ENCODE measurements around the gene MPL.

Gene MPL

DNA sequence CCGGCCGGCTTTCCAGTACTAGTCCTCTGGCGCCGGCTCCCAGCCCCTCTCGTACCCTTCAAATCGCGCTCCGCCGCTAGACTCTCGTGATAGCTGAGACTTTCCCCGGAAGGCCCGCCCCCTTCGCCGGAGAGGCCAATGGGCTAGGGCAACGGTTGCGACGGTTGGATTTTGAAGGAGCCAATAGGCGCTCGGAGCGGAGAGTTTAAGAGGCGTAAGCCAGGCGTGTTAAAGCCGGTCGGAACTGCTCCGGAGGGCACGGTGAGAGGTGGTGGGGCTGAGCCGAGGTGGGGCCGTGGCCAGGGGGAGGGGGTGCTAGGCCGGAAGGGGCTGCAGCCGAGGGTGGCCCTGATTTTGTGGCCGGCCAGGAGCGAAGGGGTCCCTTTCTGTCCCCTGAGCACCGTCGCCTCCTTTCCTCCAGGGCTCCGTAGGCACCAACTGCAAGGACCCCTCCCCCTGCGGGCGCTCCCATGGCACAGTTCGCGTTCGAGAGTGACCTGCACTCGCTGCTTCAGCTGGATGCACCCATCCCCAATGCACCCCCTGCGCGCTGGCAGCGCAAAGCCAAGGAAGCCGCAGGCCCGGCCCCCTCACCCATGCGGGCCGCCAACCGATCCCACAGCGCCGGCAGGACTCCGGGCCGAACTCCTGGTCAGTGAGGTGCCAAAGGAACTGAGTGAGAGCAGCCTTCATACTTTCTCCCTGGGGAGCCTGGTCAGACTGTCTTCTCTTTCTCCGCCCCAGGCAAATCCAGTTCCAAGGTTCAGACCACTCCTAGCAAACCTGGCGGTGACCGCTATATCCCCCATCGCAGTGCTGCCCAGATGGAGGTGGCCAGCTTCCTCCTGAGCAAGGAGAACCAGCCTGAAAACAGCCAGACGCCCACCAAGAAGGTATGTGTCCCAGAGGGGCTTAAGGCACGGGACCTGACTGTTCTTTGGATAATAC, 21.4 kb downstream of the MPL start, which contains the start of gene CDC20:
Gene CDC20, plus strand, starts transcription at position 236 of the 948 bp plus-strand sequence. Its CDS starts 235 bp downstream, at position 471.
- TF ChIP-seq, protein P1, sequence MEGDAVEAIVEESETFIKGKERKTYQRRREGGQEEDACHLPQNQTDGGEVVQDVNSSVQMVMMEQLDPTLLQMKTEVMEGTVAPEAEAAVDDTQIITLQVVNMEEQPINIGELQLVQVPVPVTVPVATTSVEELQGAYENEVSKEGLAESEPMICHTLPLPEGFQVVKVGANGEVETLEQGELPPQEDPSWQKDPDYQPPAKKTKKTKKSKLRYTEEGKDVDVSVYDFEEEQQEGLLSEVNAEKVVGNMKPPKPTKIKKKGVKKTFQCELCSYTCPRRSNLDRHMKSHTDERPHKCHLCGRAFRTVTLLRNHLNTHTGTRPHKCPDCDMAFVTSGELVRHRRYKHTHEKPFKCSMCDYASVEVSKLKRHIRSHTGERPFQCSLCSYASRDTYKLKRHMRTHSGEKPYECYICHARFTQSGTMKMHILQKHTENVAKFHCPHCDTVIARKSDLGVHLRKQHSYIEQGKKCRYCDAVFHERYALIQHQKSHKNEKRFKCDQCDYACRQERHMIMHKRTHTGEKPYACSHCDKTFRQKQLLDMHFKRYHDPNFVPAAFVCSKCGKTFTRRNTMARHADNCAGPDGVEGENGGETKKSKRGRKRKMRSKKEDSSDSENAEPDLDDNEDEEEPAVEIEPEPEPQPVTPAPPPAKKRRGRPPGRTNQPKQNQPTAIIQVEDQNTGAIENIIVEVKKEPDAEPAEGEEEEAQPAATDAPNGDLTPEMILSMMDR (IDR thresholded peaks at IDR 0.05; ENCODE audit: borderline replicate concordance, insufficient read depth, low read depth, low read length): no peak
- peak within 1 kb of the TSS; percentile 69 for H3K4me3 ChIP-seq (ENCODE audit: low read depth, low read length)

DNA sequence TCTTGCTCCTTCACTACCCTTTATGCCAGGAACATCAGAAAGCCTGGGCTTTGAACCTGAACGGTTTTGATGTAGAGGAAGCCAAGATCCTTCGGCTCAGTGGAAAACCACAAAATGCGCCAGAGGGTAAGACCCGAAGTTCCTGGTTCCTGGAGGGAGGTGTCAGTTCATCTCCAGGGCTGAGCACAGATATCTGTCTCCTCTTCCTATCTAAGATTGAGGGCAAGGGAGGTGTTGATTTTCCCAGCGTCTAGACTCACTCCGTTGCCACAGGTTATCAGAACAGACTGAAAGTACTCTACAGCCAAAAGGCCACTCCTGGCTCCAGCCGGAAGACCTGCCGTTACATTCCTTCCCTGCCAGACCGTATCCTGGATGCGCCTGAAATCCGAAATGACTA, 22.1 kb downstream of the MPL start:
- TF ChIP-seq, protein P1 (IDR thresholded peaks at IDR 0.05; ENCODE audit: borderline replicate concordance, insufficient read depth, low read depth, low read length): no peak
- H3K4me3 ChIP-seq (ENCODE audit: low read depth, low read length): peak overlapping the region; percentile 69

DNA sequence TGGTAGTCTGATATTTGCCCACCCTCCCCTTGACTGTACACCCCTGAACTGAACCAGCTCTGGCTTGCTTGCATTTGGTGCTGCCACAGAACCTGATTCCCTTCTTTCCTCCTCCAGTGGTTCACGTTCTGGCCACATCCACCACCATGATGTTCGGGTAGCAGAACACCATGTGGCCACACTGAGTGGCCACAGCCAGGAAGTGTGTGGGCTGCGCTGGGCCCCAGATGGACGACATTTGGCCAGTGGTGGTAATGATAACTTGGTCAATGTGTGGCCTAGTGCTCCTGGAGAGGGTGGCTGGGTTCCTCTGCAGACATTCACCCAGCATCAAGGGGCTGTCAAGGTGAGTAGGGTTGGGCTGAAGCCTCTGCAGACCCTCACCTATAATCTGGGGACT, 23.0 kb downstream of the MPL start:
- peak overlapping the region; percentile 69 for H3K4me3 ChIP-seq (ENCODE audit: low read depth, low read length)
- TF ChIP-seq, protein P1 (IDR thresholded peaks at IDR 0.05; ENCODE audit: borderline replicate concordance, insufficient read depth, low read depth, low read length): no peak

DNA sequence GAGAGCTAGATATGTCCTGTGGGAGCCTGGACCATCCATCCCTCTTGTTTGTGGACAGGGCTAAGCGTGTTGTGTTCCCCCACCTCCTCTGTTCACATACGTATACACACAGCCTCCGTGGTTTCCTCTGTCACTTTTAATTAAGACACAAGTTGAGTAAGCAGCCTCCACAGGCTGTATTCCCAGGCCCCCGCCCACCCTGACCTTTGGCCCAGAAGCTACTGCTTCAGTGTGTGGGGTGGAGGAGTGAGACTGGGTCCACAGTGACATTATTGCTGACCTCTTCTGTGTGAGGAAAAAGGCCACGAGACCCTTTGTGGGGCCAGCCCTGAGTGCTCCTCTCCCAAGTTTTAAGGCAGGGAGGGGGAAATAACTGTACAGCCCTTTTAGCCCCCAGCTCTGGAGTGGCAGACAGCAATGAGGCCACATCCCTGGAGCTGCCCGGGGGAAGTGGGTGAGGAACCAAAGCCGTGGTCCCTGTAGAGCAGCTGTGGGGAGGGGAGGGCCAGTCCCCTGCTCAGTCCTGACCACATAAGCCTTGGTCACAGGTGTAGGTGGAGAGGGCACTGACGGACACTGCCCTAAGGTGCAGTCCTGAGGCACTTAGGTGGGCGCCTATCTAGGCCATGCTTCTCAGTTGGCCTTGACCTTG, 25.8 kb downstream of the MPL start:
- H3K4me3 ChIP-seq (ENCODE audit: low read depth, low read length): no peak overlapping the region
- TF ChIP-seq, protein P1 (IDR thresholded peaks at IDR 0.05; ENCODE audit: borderline replicate concordance, insufficient read depth, low read depth, low read length): no peak

DNA sequence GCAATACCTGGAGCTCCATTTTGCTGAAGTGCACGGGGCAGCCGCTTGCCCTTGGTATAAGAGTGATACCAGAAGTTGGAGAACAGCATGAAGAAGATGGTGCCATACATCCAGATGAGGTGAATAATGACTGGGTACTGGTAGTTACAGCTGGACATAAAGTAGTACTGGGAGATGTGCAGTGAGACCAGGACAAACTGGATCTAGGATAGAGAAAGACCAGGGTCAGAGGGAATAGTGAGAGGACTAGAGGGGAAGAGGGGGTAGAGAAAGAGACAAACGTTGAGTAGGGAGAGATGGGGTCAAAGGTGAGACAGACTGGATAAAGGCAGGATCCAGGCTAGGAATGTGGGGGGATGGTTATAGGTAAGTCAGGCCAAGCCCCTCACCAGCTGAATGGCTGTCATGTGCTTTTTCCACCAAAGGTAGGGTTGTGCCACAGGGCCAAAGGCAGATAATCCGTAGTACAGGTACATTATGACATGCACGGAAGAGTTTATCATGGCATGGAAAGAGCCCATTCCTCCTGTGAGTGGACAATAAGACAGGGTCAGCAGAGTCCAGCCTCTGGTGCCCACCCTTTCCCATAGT, 26.4 kb downstream of the MPL start:
- no peak overlapping the region for H3K4me3 ChIP-seq (ENCODE audit: low read depth, low read length)
- TF ChIP-seq, protein P1 (IDR thresholded peaks at IDR 0.05; ENCODE audit: borderline replicate concordance, insufficient read depth, low read depth, low read length): no peak

DNA sequence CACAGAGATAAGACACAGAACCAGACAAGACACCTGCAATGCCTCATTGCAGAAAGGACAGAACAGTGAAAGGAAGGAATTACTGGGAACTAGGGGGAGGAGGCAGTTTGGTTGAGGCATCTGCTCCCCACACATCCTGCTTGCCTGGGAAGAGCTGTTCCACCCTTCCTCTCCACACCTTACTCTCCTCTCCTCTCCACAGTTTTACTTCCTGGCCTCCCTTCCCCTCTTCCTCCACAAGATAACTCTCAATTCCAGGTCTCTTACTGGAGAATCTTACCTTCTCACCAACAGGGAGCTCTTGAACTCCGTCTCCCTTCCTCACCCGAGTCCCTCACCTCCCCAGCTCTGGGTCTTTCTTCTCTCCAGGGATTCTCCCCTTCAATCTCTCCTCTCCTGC, 28.1 kb downstream of the MPL start:
- no peak overlapping the region for H3K4me3 ChIP-seq (ENCODE audit: low read depth, low read length)
- TF ChIP-seq, protein P1 (IDR thresholded peaks at IDR 0.05; ENCODE audit: borderline replicate concordance, insufficient read depth, low read depth, low read length): no peak

Measured in GM12875 (cell line).